GM21423 (cell line): ENCODE results near the gene KLKB1.

Experiments
- ATAC-seq: cut with Tn5 transposase; IDR thresholded peaks from one replicate; pipeline ENCODE4 v1.9.1; 2021; ENCODE audit warnings: mild to moderate bottlenecking, moderate library complexity; ENCODE audit not compliant: unreplicated experiment

The KLKB1 gene

DNA sequence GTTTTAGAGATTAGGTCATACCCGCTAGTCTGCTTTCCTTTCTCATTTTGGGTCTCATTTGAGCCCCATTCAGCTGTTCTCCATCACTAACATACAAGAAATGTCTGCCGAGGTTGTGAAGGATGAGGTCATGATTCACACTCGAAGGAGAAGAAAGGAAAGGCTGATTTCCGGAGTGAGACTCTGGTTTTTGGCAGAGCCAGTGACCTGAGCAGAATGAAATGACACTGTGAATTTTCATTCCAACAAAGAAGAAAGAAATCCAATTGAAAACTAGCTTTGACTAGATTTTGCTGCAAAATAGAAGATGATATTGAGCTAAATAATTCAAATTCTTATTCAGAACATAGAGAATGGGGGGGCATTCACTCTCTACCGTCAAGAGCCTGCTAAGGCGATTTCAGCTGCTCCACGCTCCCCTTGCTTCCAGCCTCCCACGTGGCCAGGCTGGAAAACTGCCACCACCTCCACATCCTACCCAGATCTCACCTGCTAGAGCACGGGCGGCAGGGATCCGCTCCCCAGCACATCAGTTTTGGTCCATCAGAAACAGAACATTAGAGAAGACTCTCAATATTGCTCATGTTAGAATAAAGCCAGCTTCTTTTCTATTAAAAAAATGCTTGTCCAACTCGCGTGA is 77.7 kb downstream of the KLKB1 start:
- ATAC-seq: no peak

GRCh38 chr4:186307497-186307896 is 80.2 kb downstream of the KLKB1 start:
- ATAC-seq: no peak

GRCh38 chr4:186307916-186308315 is 80.6 kb downstream of the KLKB1 start:
- ATAC-seq: no peak
